Measurements from ENCODE around the gene TFAP2B.

Gene TFAP2B

GRCh38 chr6:50837589-50838445 lies 19.1 kb downstream of the TFAP2B start:
- ChIA-PET CTCF (interaction anchor here (1.5 kb wide), 1 partner anchor 12 kb away, joined by 5 read pairs; no protein-coding TSS in a partner anchor), POLR2A (no interaction called here)
- no peak for DNase-seq (ENCODE audit: extremely low spot score)
- TF ChIP-seq, protein P1, sequence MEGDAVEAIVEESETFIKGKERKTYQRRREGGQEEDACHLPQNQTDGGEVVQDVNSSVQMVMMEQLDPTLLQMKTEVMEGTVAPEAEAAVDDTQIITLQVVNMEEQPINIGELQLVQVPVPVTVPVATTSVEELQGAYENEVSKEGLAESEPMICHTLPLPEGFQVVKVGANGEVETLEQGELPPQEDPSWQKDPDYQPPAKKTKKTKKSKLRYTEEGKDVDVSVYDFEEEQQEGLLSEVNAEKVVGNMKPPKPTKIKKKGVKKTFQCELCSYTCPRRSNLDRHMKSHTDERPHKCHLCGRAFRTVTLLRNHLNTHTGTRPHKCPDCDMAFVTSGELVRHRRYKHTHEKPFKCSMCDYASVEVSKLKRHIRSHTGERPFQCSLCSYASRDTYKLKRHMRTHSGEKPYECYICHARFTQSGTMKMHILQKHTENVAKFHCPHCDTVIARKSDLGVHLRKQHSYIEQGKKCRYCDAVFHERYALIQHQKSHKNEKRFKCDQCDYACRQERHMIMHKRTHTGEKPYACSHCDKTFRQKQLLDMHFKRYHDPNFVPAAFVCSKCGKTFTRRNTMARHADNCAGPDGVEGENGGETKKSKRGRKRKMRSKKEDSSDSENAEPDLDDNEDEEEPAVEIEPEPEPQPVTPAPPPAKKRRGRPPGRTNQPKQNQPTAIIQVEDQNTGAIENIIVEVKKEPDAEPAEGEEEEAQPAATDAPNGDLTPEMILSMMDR (IDR thresholded peaks at IDR 0.05; ENCODE audit: control extremely low read depth, extremely low read depth, low read depth, missing control alignments), result no peak

GRCh38 chr6:50840112-50840810 lies 21.6 kb downstream of the TFAP2B start:
- TF ChIP-seq, protein P1 (IDR thresholded peaks at IDR 0.05; ENCODE audit: control extremely low read depth, extremely low read depth, low read depth, missing control alignments), result no peak
- ChIA-PET CTCF (no interaction called here), POLR2A (no interaction called here)
- no peak for DNase-seq (ENCODE audit: extremely low spot score)

- POLR2A ChIA-PET, result no interaction called here
- TF ChIP-seq, protein P1 (IDR thresholded peaks at IDR 0.05; ENCODE audit: control extremely low read depth, extremely low read depth, low read depth, missing control alignments), result no peak
- CTCF ChIA-PET, result no interaction called here
- no peak for DNase-seq (ENCODE audit: extremely low spot score)
Measured at GRCh38 chr6:50840811-50841192, 22.1 kb downstream of the TFAP2B start.

DNA sequence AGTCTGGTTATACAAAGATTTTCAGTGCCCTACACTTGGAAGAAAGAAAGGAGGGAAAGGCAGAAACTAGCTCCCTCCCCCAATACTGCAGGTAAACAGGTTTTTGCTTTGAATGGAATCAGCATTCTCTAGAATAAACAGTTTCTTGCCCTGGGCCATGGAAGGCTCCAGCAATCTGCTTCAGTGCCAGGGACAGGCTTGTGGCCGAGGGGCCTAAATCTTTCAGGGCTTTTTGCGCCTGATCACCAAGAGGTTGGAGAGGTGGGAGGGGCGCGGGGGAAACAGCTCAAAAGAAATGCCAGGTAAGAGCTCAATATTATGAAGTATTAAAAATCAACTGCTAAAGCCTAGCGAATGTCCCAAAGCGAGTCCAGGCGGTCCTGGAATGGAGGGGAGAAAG lies 23.8 kb downstream of the TFAP2B start:
- CTCF ChIA-PET, result interaction anchor here (1.4 to 2.2 kb wide), 2 partner anchors 13 to 27 kb away, joined by 4 to 7 read pairs; no protein-coding TSS in a partner anchor
- TF ChIP-seq, protein P1 (IDR thresholded peaks at IDR 0.05; ENCODE audit: control extremely low read depth, extremely low read depth, low read depth, missing control alignments), result no peak
- DNase-seq (ENCODE audit: extremely low spot score), result no peak
- POLR2A ChIA-PET, result no interaction called here

DNA sequence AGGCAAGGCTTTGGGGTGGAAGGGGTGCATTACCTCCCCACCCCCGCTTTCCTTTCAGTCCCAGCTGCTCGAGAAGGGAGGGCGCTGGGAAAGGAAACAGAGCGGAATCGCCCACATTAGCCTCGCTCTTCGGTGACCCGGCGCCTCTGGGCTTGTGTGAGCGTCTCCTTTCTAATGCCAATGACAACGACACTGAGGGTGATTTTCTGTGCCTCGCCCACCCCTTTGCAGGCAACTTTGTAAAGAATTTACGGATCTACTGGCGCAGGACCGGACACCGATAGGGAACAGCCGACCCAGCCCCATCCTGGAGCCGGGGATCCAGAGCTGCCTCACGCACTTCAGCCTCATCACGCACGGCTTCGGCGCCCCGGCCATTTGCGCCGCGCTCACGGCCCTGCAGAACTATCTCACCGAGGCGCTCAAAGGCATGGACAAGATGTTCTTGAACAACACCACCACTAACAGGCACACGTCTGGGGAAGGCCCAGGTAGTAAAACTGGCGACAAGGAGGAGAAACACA lies 24.3 kb downstream of the TFAP2B start:
- DNase-seq (ENCODE audit: extremely low spot score), result no peak
- TF ChIP-seq, protein P1 (IDR thresholded peaks at IDR 0.05; ENCODE audit: control extremely low read depth, extremely low read depth, low read depth, missing control alignments), result no peak
- ChIA-PET POLR2A (no interaction called here), CTCF (interaction anchor here (1.4 to 2.2 kb wide), 2 partner anchors 14 to 27 kb away, joined by 4 to 7 read pairs; no protein-coding TSS in a partner anchor)

DNA sequence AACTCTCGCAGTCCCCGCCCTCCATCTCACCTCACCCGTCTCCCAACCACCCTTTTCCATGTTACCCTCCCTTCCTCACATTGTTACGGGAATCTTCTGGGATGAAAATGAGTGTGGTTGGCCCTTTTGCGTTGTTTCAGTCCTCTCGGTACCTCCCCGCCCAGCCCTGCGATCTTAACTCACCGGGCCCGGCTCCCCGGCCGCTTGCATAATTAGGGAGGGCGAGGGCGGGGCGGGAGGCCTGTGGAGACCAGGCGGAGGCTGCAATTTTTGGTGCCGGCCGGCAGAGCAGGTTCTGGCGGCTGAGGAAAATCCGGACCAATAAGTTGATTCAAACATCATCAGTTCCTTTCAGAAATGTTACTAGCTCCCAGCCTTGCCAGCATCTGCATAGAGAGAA lies 25.2 kb downstream of the TFAP2B start:
- DNase-seq (ENCODE audit: extremely low spot score), result no peak
- ChIA-PET POLR2A (no interaction called here), CTCF (interaction anchor here (1.9 kb wide), 1 partner anchor 11 kb away, joined by 4 read pairs; no protein-coding TSS in a partner anchor)
- TF ChIP-seq, protein P1 (IDR thresholded peaks at IDR 0.05; ENCODE audit: control extremely low read depth, extremely low read depth, low read depth, missing control alignments), result no peak

Data from GM10248 (cell line).